GM13977 (cell line): Measurements from ENCODE around the gene DCDC2B.

Source experiments
- DNase-seq: peaks from one replicate; pipeline ENCODE4 v3.0.0; 2012; ENCODE audit warnings: low spot score
- in situ Hi-C: fragments of 300-500 bp; cut with MboI; formaldehyde crosslinking; loops from one replicate; pipeline ENCODE4 v1.12.0; 2022; ENCODE audit warnings: low sequenced_read_pairs, low pct_unique_long_range_greater_than_20kb, mixed read lengths, inconsistent platforms; ENCODE audit not compliant: unreplicated experiment
- TF ChIP-seq, protein P1 (sequence below): IDR thresholded peaks from 2 replicates; pipeline ENCODE4 v1.5.1; 2012; ENCODE audit warnings: mild to moderate bottlenecking, control low read depth; ENCODE audit not compliant: insufficient read depth; ENCODE audit errors: extremely low read depth, missing control alignments

Gene DCDC2B

DNA sequence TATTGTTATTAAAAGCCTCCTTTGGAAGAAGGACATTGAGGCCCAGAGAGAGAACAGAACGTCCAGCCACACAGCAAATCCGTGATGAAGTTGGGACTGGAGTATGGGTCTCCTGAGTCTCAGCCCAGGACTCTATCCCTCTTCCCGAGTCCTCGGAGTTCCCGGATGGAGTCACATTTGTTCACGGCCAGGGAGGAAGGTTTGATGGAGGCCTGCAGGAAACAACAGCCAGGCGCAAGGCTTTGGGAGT, 29.8 kb upstream of the DCDC2B start:
- TF ChIP-seq, protein P1, sequence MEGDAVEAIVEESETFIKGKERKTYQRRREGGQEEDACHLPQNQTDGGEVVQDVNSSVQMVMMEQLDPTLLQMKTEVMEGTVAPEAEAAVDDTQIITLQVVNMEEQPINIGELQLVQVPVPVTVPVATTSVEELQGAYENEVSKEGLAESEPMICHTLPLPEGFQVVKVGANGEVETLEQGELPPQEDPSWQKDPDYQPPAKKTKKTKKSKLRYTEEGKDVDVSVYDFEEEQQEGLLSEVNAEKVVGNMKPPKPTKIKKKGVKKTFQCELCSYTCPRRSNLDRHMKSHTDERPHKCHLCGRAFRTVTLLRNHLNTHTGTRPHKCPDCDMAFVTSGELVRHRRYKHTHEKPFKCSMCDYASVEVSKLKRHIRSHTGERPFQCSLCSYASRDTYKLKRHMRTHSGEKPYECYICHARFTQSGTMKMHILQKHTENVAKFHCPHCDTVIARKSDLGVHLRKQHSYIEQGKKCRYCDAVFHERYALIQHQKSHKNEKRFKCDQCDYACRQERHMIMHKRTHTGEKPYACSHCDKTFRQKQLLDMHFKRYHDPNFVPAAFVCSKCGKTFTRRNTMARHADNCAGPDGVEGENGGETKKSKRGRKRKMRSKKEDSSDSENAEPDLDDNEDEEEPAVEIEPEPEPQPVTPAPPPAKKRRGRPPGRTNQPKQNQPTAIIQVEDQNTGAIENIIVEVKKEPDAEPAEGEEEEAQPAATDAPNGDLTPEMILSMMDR = no peak
- in situ Hi-C loops = no loop called here
- no peak for DNase-seq

DNA sequence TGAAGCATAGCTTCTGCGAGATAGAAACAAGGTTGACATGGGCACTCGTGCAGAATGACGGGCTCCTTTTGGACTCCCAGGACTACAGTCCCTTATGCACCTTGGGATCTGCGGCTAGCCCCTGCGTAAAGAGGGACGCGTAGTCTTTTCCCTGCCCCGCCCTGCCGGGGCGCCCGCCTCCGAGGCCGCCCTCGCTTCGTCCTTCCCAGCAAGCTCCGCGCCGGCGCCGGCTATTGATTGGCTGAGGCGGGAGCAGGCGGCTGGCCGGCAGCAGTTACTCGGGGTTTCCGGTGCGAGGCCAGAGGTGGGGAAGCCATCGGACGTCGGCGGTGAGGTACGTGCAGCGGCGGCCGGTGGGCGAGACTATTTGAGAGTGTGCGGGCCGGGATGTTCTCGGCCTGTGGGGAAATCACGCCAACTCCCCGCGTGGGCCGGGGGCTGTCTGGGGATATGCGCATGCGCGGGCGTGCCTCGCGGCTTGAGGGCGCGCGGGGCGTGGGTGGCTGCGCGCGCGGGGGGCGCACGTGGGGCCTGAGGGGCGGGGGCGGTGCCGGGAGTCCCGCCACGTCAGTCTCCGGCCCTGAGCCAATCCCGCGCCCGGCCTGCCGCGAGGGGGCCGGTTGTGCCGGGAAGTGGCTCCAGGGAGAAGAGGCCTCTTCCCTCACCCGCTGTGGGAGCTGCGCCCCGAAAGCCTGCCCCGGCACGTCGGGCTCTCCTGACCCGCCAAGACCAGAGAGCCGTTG, 29.3 kb upstream of the DCDC2B start, which contains the start of gene TXLNA:
TSS of gene TXLNA (plus strand) at position 233 of the 743 bp plus-strand sequence. CDS start 671 bp downstream, outside the sequence.
- in situ Hi-C loops = no loop called here
- DNase-seq = peak; percentile 98
- TF ChIP-seq, protein P1 = no peak

DNA sequence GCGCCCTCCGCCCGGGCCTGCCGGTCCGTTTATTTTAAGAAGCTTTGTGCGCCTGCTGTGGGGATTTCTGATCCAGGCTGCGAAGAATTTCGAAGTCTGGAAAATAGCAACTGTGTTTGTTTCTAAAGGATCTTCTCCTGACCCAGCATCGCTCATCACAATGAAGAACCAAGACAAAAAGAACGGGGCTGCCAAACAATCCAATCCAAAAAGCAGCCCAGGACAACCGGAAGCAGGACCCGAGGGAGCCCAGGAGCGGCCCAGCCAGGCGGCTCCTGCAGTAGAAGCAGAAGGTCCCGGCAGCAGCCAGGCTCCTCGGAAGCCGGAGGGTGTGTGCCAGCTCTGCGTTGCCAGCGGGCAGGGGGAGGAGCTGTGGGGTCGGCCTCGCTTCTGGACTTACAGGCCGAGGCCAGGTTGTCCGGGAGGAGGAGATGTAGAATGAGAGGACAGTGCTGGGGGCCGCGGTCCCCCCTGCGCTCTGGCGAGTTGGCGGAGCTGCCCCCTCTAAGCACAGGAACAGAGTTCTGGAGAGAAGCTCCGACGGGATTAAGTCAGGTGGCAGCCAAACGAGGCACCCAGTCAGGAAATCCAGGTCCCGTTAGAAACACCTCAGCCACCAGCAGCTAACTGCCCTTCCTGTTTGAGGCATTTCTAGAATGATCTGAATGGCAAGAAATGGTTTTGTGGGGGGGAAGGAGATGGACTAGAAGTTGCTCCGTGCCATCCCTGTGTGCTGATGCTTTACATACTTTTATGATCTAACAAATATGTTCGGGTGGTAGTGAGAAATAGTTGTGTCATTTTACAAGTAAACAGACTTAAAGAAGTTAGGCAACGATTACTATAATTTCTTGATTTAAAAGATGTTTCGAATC, 28.5 kb upstream of the DCDC2B start:
- in situ Hi-C loops = no loop called here
- TF ChIP-seq, protein P1 = no peak
- peak; percentile 46 for DNase-seq

DNA sequence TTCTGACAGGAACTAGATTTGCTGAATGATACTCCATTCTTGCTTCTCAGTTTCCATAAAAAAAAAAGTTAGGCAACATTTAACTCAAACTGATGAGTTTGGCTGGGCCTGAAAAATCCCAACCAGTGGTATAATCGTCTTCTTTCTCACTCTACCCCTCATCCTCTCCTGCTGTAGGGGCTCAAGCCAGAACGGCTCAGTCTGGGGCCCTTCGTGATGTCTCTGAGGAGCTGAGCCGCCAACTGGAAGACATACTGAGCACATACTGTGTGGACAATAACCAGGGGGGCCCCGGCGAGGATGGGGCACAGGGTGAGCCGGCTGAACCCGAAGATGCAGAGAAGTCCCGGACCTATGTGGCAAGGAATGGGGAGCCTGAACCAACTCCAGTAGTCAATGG, 27.8 kb upstream of the DCDC2B start:
- TF ChIP-seq, protein P1 = no peak
- in situ Hi-C loops = no loop called here
- DNase-seq = no peak

DNA sequence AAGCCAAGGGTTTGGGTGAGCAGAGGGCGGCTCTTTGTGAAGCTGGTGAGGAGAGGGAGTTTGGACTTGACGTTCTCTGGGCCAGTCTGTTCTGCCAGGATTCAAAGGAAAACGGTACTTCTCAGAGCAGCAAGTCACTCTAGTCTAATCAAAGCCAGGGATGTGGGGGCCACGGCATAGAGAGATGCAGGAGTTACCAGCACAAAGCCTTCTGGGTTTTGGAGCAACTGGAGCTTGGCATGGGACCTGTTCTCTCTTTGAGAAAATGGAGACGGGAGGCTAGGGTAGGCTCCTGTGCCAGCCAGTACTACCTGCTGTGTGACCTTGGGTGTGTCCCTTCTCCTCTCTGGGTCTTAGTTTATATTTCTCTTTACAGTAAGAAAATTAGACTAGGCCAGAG, 27.3 kb upstream of the DCDC2B start:
- TF ChIP-seq, protein P1 = no peak
- in situ Hi-C loops = no loop called here
- no peak for DNase-seq

DNA sequence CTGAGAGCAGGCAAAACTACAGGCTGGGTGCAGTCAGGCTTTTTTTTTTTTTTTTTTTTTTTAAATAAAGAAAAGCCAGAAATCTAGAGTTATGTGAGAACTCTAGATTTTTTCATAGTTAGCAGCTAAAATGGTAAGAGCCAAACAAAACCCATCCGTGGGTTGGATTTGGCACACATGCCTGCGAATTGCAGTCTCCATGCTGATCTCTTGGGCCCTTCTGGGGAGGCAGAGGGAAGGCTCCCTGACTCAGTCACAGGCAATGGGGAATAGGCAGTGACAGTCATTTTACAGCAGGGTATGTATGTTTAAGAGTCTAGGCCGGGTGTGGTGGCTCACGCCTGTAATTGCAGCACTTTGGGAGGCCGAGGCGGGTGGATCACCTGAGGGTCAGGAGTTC, 26.8 kb upstream of the DCDC2B start:
- TF ChIP-seq, protein P1 = no peak

More for the DNA sequence above, 26.8 kb upstream of the DCDC2B start:
- in situ Hi-C loops = no loop called here
- no peak for DNase-seq
